ENCODE measurements around the gene TNFSF15. TPM values are rescaled to one million over a fixed set of nuclear protein-coding genes. Genes with fewer than 3 reads are reported as not detected.
A peak's percentile ranks its signal among the peaks of the same experiment; 100 is the strongest.

The TNFSF15 gene
- not detected for total RNA-seq
- long read RNA-seq: 0 reads

DNA sequence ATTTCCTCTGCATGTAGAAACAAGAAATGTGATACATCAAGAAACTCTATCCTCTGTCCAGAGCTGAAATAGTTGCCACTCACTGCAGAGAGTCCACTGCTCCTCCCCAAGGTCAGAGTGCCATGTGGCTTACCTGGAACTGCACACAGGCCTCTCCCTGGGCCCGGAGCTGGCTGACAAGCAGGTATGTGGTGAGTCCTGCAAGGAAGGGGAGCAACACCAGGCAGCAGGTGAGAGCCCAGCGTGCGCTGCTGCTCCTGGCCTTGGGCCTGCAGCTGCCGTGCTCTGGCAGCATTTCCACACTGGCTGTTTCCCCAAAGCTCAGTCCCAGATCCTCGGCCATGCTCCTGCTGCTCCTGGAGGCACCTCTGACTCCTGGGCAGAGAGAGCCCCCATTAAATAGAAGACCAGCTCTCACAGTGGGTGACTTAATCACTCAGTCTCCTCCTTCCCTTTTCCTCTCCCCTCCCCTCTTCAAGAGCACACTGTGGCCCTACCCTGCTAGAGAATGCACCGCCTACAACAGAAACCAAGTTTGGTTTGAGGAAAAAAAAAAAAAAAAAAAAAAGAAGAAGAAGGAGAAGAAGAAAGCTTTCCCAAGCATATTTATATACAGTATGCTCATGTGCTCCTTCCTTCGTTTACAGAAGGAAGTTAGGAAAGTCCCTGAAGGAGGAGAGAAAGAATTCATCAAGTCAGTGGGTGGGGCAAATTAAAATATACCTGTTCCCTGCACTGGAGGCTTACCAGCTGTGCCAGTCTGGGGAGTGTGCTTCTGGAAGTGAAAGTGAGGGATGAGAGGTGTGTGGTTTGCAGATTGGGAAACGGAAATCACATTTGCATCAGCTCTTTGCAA is at the start of gene TNFSF15:
Gene TNFSF15, minus strand, starts transcription at position 370 of the 856 bp plus-strand sequence. Its CDS starts 27 bp downstream, at position 343.
- DNase-seq: peak; percentile 28
- ATAC-seq: peak; percentile 66
- intact Hi-C loops (cut with micrococcal nuclease): no loop called here

DNA sequence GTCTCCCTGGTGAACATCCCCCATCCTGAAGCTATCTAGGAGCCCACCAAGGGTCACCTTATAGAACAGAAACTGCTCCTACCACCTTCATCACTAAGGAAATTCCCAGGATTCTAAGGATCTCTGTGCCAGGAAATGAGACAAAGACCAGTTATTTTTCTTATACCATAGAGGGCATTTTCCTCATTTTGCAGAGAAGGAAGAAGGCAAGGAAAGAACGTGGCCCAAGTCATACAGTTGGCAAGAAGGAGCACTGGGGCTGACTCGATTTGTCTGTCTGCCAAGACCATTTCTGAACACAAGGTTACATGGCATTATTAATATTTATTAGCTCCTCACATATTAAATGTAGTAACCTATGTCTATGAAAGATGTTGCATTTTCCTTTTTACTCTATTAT is 49.6 kb upstream of the TNFSF15 start:
- no peak for DNase-seq
- ATAC-seq: no peak
- intact Hi-C loops (cut with micrococcal nuclease): no loop called here

DNA sequence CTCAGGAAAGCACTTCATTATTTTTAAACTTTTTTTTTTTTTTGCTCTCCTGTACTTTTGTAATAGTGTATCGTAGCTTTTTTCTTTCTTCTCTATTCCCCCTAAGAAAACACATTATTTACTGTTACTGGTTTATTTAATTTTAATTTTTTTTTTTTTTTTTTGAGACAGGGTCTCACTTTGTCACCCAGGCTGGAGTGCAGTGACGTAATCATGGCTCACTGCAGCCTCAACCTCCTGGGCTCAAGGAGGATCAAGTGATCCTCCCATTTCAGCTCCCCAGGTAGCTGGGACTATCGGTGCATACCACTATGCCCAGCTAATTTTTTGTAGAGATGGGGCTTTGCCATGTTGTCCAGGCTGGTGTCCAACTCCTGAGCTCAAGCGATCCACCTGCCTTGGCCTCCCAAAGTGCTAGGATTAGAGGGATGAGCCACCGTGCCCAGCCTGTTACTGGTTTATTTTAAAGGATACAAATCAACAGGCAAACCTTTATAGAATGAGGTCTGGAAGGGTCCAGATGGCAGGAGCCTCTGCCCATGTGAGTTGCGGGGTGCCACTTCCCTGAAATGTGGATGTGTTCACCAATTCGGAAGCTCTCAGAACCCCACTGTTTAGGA is 49.0 kb upstream of the TNFSF15 start:
- DNase-seq: no peak
- ATAC-seq: no peak
- intact Hi-C loops (cut with micrococcal nuclease): no loop called here

DNA sequence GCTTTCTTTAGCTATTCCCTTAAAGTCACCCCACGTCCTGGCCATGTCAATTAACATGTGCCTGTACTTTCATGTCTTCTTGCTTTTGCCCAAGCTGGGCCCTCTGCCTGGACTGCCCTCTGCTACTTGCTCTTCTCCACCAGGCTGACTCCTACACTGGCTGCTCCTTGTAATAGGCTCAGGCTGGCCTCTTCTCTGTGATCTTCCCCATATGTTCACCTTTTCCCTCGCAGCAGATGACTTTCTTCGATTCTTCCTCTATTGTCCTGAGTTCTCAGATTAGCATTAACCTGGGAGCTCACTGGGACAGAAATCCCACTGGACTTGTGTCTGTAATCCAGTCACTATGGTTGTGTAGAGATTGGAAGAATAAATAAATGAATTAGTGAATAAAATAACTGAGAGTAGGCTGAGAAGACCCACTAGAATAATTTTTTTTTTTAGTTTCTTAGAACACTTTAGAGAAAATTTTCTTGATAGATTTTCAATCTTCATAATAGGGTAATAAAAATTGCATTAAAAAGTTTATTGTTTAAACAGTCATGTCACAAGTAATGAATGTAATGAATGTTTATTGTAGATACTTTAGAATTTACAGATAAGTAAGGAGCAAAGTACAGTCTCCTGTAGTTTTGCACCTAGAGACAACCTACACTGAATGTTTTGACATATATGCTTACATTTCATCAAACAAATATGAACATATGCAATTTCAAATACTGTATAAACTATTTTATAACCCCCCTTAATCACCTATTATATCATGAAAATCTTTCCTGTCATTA is 47.4 kb upstream of the TNFSF15 start:
- intact Hi-C loops (cut with micrococcal nuclease): no loop called here
- ATAC-seq: no peak
- DNase-seq: no peak

DNA sequence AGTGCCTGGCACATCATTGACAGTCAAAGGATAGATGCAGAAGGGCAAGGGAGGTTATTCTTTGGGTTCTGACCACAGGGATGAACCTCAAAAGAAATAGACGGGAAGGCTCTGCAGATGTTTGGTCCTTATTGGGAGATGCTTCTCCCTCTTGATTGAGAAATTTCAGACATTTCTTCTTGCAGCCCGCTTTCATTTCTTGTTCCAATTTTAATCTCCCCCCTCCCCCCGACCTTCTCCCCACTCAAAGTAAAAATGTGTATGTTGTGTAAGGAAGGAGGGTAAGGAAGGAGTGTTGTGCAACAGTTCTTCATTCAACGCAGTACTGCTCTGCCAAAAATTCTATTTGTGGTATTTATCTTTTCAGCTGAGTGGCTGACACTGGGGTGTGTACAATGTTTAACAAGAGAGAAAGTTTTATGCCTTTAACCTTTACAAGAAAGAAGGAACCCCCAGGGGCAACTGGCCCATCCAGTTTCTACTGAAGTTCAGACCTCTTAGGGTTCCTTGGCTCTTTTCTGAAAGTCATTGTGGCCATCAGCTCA is 46.3 kb upstream of the TNFSF15 start:
- DNase-seq (no peak), ATAC-seq (peak; percentile 65)
- intact Hi-C loops (cut with micrococcal nuclease): no loop called here

DNA sequence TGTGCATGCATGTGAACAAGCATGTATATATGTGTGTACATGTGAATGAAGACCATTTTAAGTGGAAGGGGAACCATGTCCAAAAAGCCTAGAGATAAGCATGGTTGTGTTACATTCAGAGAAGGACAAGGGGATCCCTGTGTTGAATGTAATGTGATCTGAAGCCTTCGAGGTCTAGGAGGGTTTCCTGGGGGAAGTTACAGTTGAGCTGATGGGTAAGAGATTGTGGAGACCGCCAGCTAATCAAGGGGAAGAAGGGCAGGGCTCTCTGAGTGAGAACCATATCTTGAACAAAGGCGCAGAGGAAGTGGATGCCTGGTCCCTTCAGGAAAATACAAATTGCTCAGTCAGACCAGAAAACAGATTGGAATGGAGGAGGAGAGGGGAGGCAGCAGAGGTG is 45.5 kb upstream of the TNFSF15 start:
- DNase-seq (no peak), ATAC-seq (no peak)
- intact Hi-C loops (cut with micrococcal nuclease): no loop called here

- DNase-seq (no peak), ATAC-seq (no peak)
- intact Hi-C loops (cut with micrococcal nuclease): no loop called here
Measured at GRCh38 chr9:114850871-114851270, 45.0 kb upstream of the TNFSF15 start.

GRCh38 chr9:114849450-114849849 is 43.6 kb upstream of the TNFSF15 start:
- DNase-seq: no peak
- ATAC-seq: no peak
- intact Hi-C loops (cut with micrococcal nuclease): no loop called here

- ATAC-seq: no peak
Measured at GRCh38 chr9:114847492-114848417, 41.9 kb upstream of the TNFSF15 start.

DNA sequence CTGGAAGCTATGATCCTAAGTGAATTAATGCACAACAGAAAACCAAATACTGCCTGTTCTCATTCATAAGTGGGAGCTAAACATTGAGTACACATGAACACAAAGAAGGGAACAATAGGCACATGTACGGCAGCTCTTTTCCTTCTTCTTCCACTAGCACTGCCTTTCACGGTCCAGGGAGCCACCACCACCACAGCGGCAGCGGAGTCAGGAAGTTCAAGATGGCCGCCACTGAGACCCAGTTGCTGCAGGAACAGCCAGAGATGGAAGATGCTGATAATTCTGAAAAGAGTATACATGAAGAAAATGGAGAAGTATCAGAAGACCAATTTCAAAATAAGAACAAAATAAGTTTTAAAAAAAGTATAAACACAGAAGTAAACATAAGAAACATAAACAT is 39.5 kb upstream of the TNFSF15 start:
- no peak for DNase-seq
- intact Hi-C loops (cut with micrococcal nuclease): no loop called here
- ATAC-seq: no peak

More at GRCh38 chr9:114847492-114848417, 41.9 kb upstream of the TNFSF15 start:
- DNase-seq: no peak
- intact Hi-C loops (cut with micrococcal nuclease): no loop called here

DNA sequence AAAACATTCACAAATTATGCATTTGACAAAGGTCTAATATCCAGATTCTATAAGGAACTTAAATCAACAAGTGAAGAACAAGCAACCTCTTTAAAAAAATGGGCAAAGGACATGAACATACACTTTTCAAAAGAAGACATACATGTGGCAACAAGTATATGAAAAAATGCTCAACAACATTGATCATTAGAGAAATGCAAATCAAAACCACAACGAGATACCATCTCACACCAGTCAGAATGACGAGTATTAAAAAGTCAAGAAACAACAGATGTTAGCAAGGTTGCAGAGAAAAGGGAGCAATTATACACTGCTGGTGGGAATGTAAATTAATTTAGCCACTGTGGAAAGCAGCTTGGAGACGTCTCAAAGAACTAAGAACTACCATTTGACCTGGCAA is 38.9 kb upstream of the TNFSF15 start:
- DNase-seq (no peak), ATAC-seq (no peak)
- intact Hi-C loops (cut with micrococcal nuclease): no loop called here

DNA sequence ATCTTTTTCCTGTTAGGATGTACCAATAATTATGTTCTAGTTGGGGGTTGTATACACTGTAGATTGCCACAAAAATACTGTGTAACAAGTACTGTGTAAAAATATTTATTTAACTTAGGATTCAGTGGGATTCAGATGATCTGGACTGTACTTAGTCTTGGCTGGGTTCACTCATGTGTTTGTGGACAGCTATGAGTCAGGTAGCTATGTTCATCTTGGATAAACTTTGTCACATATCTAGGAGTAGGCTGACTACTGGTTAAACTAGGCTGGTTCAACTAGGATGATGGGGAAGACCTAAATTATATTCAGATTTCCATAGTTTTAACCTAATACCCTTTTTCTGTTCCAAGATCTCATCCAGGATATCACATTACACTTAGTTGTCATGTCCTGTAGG is 32.1 kb upstream of the TNFSF15 start:
- no peak for DNase-seq
- intact Hi-C loops (cut with micrococcal nuclease): no loop called here
- no peak for ATAC-seq

- ATAC-seq: no peak
- intact Hi-C loops (cut with micrococcal nuclease): no loop called here
- no peak for DNase-seq
Measured at GRCh38 chr9:114836769-114837168, 30.9 kb upstream of the TNFSF15 start.

DNA sequence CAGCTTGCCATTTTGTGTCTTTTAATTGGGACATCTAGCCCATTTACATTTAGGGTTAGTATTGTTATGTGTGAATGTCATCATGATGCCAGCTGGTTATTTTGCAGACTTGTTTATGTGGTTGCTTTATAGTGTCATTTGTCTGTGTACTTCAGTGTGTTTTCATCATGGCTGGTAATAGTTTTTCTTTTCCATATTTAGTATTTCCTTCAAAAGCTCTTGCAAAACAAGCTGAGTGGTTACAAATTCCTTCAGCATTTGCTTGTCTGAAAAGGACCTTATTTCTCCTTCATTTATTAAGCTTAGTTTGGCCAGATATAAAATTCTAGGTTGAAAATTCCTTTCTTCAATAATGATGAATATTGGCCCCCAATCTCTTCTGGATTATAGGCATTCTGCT is 28.5 kb upstream of the TNFSF15 start:
- no peak for DNase-seq
- intact Hi-C loops (cut with micrococcal nuclease): no loop called here
- ATAC-seq: no peak

DNA sequence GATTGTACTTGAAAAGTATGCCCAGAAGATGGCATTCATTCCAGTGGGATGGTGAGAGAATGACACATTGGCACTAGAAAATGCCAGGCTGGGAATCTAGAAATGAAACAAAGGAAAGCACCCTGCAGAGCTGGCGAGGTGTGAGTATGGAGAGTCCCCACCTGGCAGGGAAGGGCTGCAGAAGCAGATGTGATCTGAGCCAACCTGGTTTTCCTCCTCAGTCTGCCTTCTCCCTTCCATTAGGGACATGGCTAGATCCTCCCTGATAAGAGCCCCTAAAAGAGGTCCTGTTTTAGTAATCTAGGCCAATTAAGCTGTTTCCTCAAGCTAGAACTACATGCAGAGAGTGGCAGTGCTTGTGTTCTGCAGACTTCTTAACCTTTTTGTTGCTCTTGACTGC is 24.7 kb upstream of the TNFSF15 start:
- intact Hi-C loops (cut with micrococcal nuclease): no loop called here
- ATAC-seq (no peak), DNase-seq (no peak)

DNA sequence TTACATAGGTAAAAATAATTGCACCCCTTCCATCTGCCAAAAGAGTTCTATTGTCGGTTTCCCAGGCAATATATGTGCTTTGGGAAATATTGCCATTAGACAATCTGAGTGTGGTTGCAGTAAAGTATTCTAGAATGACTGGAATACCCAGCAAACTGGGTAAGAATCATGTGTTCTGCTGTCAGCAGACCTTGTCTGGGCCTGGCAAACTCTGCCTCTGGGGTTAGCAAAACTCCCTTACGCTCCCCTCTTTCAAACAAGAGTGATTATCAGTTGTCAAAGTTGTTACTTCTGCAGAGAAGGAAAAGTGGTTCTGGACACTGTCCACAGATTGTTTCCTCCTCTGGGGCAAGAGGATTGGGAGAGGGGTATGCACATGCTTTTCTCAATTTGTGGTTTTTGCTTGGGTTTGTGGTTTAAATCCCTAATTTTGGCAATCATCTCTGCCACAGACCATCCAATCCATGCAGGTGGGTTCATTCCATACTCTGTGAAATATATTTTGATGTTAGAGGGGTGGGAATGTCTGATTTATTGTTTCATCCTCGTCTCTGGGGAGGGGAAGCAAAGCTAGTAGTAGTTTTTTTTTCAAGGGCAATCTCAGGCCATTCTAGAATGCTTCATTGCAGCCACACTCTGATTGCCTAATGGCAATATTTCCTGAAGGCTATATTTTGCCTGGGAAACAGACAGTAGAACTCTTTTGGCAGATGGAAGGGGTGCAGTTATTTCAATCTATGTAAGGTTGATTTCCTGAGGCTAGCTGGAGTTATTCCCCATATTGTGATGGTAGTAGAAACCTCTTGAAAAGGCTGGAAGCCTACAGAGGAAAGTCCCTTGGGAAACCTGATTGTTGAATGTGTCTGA is 24.0 kb upstream of the TNFSF15 start:
- DNase-seq (no peak), ATAC-seq (no peak)
- intact Hi-C loops (cut with micrococcal nuclease): no loop called here

DNA sequence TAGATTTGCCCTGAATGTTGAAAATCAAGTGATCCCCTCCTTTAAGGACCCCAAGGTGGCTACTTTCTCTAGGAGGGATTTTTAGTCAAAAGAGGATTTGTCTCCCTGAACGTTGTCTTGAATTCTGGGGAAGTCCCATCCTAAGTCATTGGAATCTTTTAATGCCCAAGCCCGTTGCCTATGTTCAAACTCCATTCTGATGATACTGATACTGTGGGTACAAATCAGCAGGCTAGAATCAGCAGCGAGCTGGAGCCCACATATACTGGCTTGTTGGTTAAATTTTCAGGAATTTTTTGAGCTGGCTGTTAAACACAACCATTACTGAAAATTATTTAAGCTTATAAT is 22.4 kb upstream of the TNFSF15 start:
- no peak for ATAC-seq
- intact Hi-C loops (cut with micrococcal nuclease): no loop called here

More for the DNA sequence above, 22.4 kb upstream of the TNFSF15 start:
- no peak for DNase-seq

All from left ventricle myocardium superior (tissue), 1 donor.